Stimulated activated CD4-positive, alpha-beta T cell treated with anti-CD3 and anti-CD28 coated beads, Interleukin-12 subunit alpha, Interleukin-12 subunit beta, amount 100 ng/mL, for 24 hours (primary cell): ENCODE results near the gene LIPE.

Source experiments
- DNase-seq, 2 experiments: peaks; one replicate each; pipeline ENCODE4 v3.0.0-alpha.2; 2020; ENCODE audit warnings: low read depth in 2 of 2

Gene LIPE

GRCh38 chr19:42356686-42357085 lies 70.5 kb downstream of the LIPE start:
- DNase-seq, result no peak

- DNase-seq, result no peak
Measured at GRCh38 chr19:42355896-42356295, 71.3 kb downstream of the LIPE start.

GRCh38 chr19:42353341-42354015 lies 73.7 kb downstream of the LIPE start:
- no peak for DNase-seq

GRCh38 chr19:42352301-42353259 lies 74.6 kb downstream of the LIPE start:
- no peak for DNase-seq
